Mucosa of stomach (tissue), 1 donor: Measurements from ENCODE around the gene OPN1SW.

Experiments used
- H3K27me3 ChIP-seq: one replicate; pipeline ENCODE4 v1.7.0; 2013; ENCODE audit warnings: mild to moderate bottlenecking, low read length; ENCODE audit not compliant: control insufficient read depth, insufficient read depth
- H3K36me3 ChIP-seq: one replicate; pipeline ENCODE4 v1.7.0; 2013; ENCODE audit warnings: low read length; ENCODE audit not compliant: control insufficient read depth, insufficient read depth
- H3K4me1 ChIP-seq: one replicate; pipeline ENCODE4 v1.7.0; 2013; ENCODE audit warnings: mild to moderate bottlenecking, low read length; ENCODE audit not compliant: control insufficient read depth, insufficient read depth
- H3K4me3 ChIP-seq: one replicate; pipeline ENCODE4 v1.7.0; 2013; ENCODE audit warnings: low read length
- H3K9ac ChIP-seq: one replicate; pipeline ENCODE4 v1.7.0; 2013; ENCODE audit warnings: mild to moderate bottlenecking, low read length, moderate library complexity
- H3K9me3 ChIP-seq: one replicate; pipeline ENCODE4 v1.7.0; 2013; ENCODE audit warnings: mild to moderate bottlenecking, low read length, moderate library complexity; ENCODE audit not compliant: control insufficient read depth
- donor health status: Pancreatic carcinoma.

OPN1SW gene

DNA sequence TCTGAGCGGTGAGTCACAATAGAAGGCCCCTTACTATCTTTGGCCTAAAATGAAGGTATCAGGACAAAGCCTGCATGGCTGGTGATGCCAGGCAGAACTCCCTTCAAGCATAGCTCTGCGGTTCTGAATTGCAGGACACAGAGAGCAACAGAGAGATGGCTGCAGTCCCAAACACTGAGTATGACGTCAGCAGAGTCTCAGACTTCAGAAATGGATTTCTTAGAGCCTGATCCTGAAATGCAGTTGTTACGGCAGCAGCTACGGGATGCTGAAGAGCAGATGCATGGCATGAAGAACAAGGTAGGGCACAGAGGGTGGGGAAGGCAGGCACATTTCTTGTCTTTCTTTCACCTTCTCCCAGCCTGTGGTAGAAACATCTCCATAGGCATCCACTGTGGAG is 29.6 kb upstream of the OPN1SW start:
- H3K9ac ChIP-seq = no peak overlapping the region
- no peak overlapping the region for H3K4me3 ChIP-seq
- H3K9me3 ChIP-seq = no peaks in the 10 kb centered on the region
- H3K27me3 ChIP-seq = no peaks in the 10 kb centered on the region
- no peaks in the 10 kb centered on the region for H3K36me3 ChIP-seq
- H3K4me1 ChIP-seq = peaks cover 5% of the 10 kb centered on the region

DNA sequence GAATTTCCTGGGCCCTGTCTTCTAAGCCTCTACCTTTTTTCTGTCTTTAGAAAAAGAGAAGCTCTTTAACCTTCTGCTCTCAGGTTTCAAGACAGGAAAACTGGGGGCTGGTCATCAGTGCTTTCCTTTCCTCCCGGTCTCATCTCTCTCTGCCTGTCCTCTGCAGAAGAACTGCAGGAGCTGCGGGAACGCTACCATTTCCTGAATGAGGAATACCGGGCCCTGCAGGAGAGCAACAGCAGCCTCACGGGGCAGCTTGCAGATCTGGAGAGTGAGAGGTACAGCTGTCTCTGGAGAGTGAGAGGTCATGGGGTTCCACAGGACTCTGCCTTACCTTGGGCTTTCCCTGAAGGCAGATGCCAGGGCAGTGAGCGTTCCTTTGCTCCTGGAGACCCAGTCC is 28.9 kb upstream of the OPN1SW start:
- peaks cover 5% of the 10 kb centered on the region for H3K4me1 ChIP-seq
- H3K4me3 ChIP-seq = no peak overlapping the region
- no peaks in the 10 kb centered on the region for H3K36me3 ChIP-seq
- no peak overlapping the region for H3K9ac ChIP-seq
- H3K27me3 ChIP-seq = no peaks in the 10 kb centered on the region
- H3K9me3 ChIP-seq = no peaks in the 10 kb centered on the region

DNA sequence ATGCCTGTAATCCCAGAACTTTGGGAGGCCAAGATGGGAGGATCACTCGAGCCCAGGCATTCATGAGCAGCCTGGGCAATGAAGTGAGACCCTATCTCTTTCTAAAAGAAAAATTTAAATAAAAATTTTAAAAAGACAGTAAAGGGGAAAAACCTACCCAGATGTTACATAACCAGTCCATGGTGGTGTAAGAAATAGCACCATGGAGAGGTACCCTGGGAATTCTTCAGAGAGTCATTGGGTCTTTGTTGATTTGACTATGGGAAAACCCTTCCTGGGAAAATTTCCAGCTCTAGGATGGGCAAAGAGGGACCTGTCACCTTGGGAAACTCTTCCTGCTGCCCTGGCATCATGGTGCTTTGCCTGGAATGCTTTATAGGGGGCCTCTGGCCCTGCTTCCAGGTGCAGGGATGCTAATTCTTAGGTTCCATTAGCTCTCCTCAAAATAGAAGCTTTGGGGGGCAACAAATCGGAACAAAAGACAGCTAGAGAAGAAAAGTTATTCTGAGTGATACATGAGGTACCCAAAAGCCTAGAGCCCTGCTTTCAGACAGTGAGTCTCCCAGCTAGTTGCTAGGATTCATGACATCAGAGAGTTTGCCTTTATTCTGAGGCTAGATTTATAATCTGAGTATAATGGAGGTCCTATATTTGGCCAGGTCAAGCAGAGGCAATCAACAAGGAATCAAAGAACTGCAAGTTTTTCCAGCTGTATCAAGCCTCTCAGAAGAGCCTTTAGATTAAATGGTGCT is 26.2 kb upstream of the OPN1SW start:
- Histone ChIP-seq H3K36me3 (no peaks in the 10 kb centered on the region), H3K4me1 (peaks cover 5% of the 10 kb centered on the region), H3K4me3 (no peak overlapping the region), H3K9me3 (no peaks in the 10 kb centered on the region), H3K27me3 (no peaks in the 10 kb centered on the region), H3K9ac (no peak overlapping the region)

DNA sequence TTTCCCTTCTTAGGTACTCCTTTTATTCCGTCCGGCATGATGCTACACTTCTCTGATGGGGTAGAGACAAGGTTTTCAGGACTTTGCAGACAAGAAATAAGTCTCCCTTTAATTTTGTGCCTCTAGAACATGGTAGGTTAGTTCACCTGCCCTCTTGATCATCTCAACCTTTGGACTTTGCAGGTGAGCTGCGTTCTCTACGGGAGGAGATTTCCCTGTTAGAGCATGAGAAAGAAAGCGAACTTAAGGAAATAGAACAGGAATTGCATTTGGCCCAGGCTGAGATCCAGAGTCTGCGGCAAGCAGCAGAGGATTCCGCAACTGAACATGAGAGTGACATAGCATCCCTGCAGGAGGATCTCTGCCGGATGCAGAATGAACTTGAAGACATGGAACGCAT is 25.4 kb upstream of the OPN1SW start:
- H3K36me3 ChIP-seq = no peaks in the 10 kb centered on the region
- H3K4me3 ChIP-seq = no peak overlapping the region
- H3K9ac ChIP-seq = no peak overlapping the region
- H3K27me3 ChIP-seq = no peaks in the 10 kb centered on the region
- peaks cover 5% of the 10 kb centered on the region for H3K4me1 ChIP-seq
- no peaks in the 10 kb centered on the region for H3K9me3 ChIP-seq

DNA sequence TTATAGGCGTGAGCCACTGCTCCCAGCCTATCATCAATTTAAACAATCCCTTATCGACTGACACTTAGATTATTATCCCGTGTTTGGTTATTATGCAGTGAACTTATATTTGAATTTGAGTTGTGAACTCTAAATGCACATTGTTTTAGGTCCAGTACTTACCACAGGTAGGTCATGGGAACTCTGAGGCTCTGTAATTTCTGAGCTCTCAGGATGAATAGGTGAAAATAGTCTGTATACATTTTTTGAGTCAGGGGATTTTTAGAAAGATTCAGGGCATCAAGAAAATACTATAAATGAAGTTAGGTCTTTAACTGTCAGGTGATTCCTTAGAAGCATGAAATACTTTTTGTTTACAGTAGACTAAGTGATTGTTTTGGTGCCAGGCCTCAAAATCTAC is 25.0 kb upstream of the OPN1SW start:
- Histone ChIP-seq H3K4me3 (no peak overlapping the region), H3K9ac (no peak overlapping the region), H3K36me3 (no peaks in the 10 kb centered on the region), H3K4me1 (peaks cover 5% of the 10 kb centered on the region), H3K9me3 (no peaks in the 10 kb centered on the region), H3K27me3 (no peaks in the 10 kb centered on the region)

DNA sequence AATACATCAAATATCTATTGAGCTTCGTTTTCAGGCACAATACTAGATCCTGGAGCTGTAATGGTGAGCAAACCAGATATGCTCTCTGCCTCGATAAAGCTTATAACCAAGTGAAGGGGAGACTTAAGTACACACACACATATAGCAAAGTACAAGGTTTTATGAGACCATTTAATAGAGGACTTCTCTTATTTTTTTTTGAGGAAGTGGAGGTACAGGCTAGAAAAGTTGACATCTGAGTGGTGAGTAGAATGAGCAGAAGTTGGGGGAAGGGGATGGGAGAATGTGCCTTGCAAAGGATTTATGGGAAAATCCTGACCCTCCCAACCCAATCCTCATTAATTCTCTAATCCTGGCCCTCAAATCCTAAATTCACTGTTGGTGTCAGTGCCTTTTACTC is 23.9 kb upstream of the OPN1SW start:
- Histone ChIP-seq H3K9me3 (no peaks in the 10 kb centered on the region), H3K9ac (no peak overlapping the region), H3K36me3 (no peaks in the 10 kb centered on the region), H3K27me3 (no peaks in the 10 kb centered on the region), H3K4me3 (no peak overlapping the region), H3K4me1 (peaks cover 5% of the 10 kb centered on the region)

DNA sequence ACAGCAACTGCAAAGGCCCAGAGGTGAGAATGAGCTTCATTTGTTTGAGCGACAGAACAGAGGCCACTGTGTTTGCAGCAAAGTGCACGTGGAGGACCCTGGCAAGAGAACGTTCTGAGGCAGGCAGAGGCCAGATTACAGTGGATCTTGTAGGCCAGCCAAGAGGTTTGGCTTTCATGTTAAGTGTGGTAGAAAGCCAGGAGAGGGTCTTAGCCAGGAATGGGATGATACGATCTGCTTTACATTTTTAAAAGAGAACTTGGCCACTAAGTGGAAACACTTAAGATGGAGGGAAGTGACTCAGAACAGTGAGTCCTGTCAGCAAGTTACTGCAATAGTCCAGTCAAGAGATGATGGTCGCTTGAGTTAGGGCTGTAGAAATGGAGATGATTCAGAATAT is 20.7 kb upstream of the OPN1SW start:
- Histone ChIP-seq H3K4me3 (no peak overlapping the region), H3K27me3 (peaks cover 18% of the 10 kb centered on the region), H3K36me3 (no peaks in the 10 kb centered on the region), H3K4me1 (peaks cover 9% of the 10 kb centered on the region), H3K9ac (no peak overlapping the region), H3K9me3 (no peaks in the 10 kb centered on the region)

DNA sequence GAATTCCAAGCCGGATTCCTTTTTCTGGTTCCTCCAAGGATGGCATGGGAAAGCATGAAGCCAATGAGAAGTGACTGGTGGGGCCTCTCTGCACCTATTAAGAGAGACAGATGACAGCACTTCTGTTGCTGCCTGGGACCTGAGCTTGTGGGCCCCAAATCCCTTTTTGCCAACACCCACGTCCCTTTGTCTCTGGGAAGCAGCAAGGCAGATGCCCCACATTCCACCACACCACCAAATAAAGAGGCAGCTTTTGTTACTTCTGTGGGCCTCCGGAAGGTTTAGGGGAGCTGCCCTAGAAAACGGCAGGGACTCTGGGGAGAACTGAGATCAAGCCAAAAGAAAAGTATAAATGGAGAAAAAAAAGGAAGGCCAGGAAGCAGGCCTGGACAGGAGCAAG is 19.5 kb upstream of the OPN1SW start:
- Histone ChIP-seq H3K27me3 (peaks cover 18% of the 10 kb centered on the region), H3K9ac (no peak overlapping the region), H3K36me3 (no peaks in the 10 kb centered on the region), H3K4me3 (no peak overlapping the region), H3K9me3 (no peaks in the 10 kb centered on the region), H3K4me1 (peaks cover 7% of the 10 kb centered on the region)

DNA sequence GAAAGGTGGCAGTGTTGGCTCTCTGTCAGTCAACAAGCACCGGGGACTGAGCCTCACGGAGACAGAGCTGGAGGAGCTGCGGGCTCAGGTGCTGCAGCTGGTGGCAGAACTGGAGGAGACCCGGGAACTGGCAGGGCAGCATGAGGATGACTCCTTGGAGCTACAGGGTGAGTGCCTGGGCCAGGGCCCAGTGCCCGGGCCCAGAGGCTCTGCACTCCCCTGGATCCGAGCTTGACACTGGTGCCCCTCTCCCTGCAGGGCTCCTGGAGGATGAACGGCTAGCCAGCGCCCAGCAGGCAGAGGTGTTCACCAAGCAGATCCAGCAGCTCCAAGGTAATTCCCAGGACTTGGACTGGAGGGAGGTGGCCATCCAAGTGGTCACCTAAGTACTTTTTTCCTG is 18.8 kb upstream of the OPN1SW start:
- H3K4me1 ChIP-seq = peaks cover 7% of the 10 kb centered on the region
- no peak overlapping the region for H3K4me3 ChIP-seq
- no peak overlapping the region for H3K9ac ChIP-seq
- peaks cover 18% of the 10 kb centered on the region for H3K27me3 ChIP-seq
- H3K9me3 ChIP-seq = no peaks in the 10 kb centered on the region
- no peaks in the 10 kb centered on the region for H3K36me3 ChIP-seq

DNA sequence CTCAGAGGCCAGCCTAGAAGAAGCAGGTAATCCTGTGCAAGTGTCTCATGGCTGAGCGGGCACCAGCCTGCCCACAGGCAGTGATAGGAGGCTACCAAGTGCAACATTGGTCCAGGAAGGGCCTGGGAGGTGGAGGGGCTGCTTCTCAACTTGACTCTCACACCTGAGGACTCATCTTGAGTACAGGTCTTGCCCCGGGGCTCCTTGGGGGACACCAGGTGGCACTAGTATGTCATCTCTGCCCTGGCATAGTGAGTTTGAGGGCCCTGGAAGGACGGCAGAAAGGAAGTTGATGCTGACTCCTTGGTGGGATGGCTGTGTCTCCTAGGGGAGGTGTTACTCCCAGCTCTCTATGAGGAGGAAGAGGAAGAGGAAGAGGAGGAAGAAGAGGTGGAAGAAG is 18.4 kb upstream of the OPN1SW start:
- Histone ChIP-seq H3K4me3 (no peak overlapping the region), H3K4me1 (peaks cover 7% of the 10 kb centered on the region), H3K27me3 (peaks cover 20% of the 10 kb centered on the region), H3K9me3 (no peaks in the 10 kb centered on the region), H3K36me3 (no peaks in the 10 kb centered on the region), H3K9ac (no peak overlapping the region)

DNA sequence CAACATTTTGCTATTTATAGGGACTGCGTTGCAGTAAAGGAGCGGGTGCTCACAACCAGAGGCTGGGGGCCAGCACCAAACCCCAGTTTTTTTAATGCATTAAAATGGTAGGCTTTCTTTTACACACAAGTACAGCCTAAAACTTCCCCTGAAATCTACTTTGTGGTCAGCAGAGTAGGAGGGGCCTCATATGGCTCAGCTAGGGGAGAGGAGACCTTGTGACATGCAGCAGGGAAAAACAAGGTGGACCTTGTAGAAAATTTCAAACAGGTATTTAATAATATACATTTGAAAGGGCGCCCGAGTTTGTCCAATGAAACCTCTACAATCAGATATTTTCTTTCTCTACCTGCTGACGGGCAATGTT is 17.6 kb upstream of the OPN1SW start:
- H3K9me3 ChIP-seq = no peaks in the 10 kb centered on the region
- H3K27me3 ChIP-seq = peaks cover 25% of the 10 kb centered on the region
- H3K9ac ChIP-seq = no peak overlapping the region
- peaks cover 7% of the 10 kb centered on the region for H3K4me1 ChIP-seq
- no peak overlapping the region for H3K4me3 ChIP-seq
- H3K36me3 ChIP-seq = no peaks in the 10 kb centered on the region

DNA sequence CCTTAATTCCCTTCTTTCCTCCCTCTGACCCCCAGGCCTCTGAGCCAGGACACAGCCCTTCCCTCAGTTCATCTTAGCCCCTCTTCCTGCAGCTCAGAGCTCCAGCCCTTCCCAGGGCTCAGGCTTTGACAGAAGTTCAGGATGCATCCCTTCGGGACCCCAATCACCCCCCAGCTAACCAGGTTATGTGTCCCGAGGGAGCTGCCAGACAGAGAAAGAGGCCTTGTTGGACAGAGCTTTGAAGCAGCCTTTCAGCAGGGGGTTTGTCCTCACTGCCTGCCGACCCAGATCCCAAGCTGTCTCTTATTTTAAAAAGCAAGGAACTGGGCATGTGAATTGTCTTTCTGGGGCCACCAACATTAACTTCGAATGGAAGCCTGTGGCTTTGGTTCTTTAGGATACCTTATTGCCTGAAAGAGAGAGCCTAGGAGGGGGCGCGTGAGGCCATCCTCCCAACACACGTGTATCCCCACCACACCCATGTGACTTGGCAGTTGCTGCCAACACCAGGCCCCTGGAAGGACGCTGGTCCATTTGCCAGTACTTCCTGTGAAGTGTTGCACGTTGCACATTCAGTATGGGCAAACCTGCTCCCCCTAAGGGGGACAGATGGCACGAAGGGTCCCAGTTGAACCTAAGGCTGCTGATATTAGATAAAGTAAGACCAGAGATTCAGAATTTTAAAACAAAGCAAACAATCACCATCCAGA is 17.0 kb upstream of the OPN1SW start:
- Histone ChIP-seq H3K4me1 (peaks cover 7% of the 10 kb centered on the region), H3K27me3 (peaks cover 25% of the 10 kb centered on the region), H3K4me3 (no peak overlapping the region), H3K9me3 (no peaks in the 10 kb centered on the region), H3K9ac (no peak overlapping the region), H3K36me3 (no peaks in the 10 kb centered on the region)
